Measurements from ENCODE around the gene FSTL5. TPM values are rescaled to one million over a fixed set of nuclear protein-coding genes. Genes with fewer than 3 reads are reported as not detected.

FSTL5 gene
- total and polyA plus RNA-seq, 2 of the 8 experiments (the other 6 are each of a cell fraction or from before 2014, with no cell fraction given) = 0.09 to 0.32 TPM

DNA sequence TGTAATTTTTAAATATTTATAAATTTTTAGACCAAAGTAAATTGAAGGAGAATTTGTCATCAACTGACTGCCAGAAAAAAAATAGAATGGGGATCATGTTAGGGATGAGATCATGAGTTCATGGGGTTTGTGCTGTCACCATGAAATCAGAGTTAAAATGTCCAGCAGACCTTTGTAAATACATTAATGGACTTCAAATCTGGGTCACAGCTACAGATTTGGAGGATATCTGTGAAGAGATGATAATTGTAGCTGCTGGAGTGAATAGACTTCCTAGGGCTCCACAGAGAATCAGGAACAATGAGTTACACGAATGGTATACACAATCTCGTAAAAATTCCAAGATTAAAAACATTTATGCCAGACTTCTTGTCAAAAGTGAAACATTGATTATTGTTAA lies 6.6 kb downstream of the FSTL5 start:
- WGBS, 2 experiments (ENCODE audit: extremely low coverage in 1 of 2, insufficient coverage in 1 of 2, insufficient read length in 1 of 2, insufficient replicate concordance in 2 of 2, low coverage in 1 of 2, low lambda C conversion rate in 2 of 2, missing lambda C conversion rate in 1 of 2) = 95% methylated on average over 2 of the region's 2 CpGs; no CpG with 5 or more reads in 1 of the 2 experiments
- Histone ChIP-seq H3K4me1 (replicated peaks in 1 of 4; ENCODE audit: control insufficient read depth in 3 of 4, insufficient read depth in 4 of 4, low read length in 3 of 4) (no peaks in the 10 kb centered on the region), H2BK20ac (ENCODE audit: low read length) (no peak overlapping the region), H3K27me3 (replicated peaks in 1 of 4; ENCODE audit: control insufficient read depth in 3 of 4, extremely low read depth in 1 of 4, insufficient read depth in 3 of 4, low read length in 3 of 4) (no peaks in the 10 kb centered on the region), H3K14ac (ENCODE audit: insufficient read length) (no peak overlapping the region), H2BK5ac (ENCODE audit: low read depth, low read length) (no peak overlapping the region), H4K91ac (replicated peaks; ENCODE audit: insufficient read length, low read length) (no peak overlapping the region), H4K8ac (ENCODE audit: extremely low read depth, insufficient read depth, low read length) (no peak overlapping the region), H4K5ac (ENCODE audit: insufficient read length, low read depth, low read length) (no peak overlapping the region), H3K9me3 (ENCODE audit: insufficient read depth in 2 of 2, low read depth in 1 of 2, low read length in 1 of 2) (no peaks in the 10 kb centered on the region), H2AK5ac (ENCODE audit: low read depth, low read length) (no peak overlapping the region), H3K23me2 (ENCODE audit: low read depth, low read length) (no peaks in the 10 kb centered on the region), H4K20me1 (replicated peaks in 1 of 2; ENCODE audit: control insufficient read depth in 1 of 2, insufficient read depth in 2 of 2, low read length in 2 of 2) (no peaks in the 10 kb centered on the region), H2BK120ac (replicated peaks; ENCODE audit: low read depth, low read length) (no peak overlapping the region), H3K27ac (ENCODE audit: low read depth, low read length) (no peak overlapping the region), H2AFZ (ENCODE audit: low read length) (no peak overlapping the region), H3K9ac (replicated peaks in 1 of 4; ENCODE audit: extremely low read depth in 1 of 4, low read depth in 3 of 4, low read length in 3 of 4) (no peak overlapping the region), H3K56ac (replicated peaks; ENCODE audit: insufficient read length, low read depth, low read length) (no peak overlapping the region), H3K4me3 (ENCODE audit: extremely low read depth in 1 of 4, insufficient read depth in 2 of 4, low read depth in 3 of 4, low read length in 4 of 4) (no peak overlapping the region), H3K79me1 (ENCODE audit: low read depth, low read length) (no peaks in the 10 kb centered on the region), H3K79me2 (ENCODE audit: control insufficient read depth in 1 of 2, insufficient read depth in 2 of 2, low read length in 2 of 2) (no peaks in the 10 kb centered on the region), H3K4me2 (ENCODE audit: insufficient read depth in 1 of 2, low read depth in 2 of 2, low read length in 2 of 2) (no peak overlapping the region), H3K23ac (ENCODE audit: insufficient read length) (no peak overlapping the region), H3K36me3 (ENCODE audit: control insufficient read depth in 2 of 4, insufficient read depth in 4 of 4, low read length in 3 of 4) (no peaks in the 10 kb centered on the region), H3K18ac (ENCODE audit: extremely low read depth, low read length) (no peak overlapping the region), H2BK12ac (ENCODE audit: low read depth, low read length) (no peak overlapping the region), H3K4ac (replicated peaks; ENCODE audit: insufficient read length, low read depth, low read length) (no peak overlapping the region), H2BK15ac (ENCODE audit: low read length) (no peak overlapping the region)
- FAIRE-seq = no peak
- ChIA-PET CTCF (ENCODE audit: partially characterized antibody) (interaction anchor here (1.0 to 1.9 kb wide), 2 partner anchors 12 to 53 kb away, joined by 3 to 6 read pairs; no protein-coding TSS in a partner anchor), POLR2A (ENCODE audit: partially characterized antibody) (no interaction called here)
- DNase-seq (ENCODE audit: low read depth in 1 of 2, low spot score in 2 of 2) = no peak
- TF ChIP-seq TAF1 (IDR thresholded peaks at IDR 0.05; ENCODE audit: low read depth, low read length) = no peak
- TF ChIP-seq JUN (IDR thresholded peaks at IDR 0.05; ENCODE audit: low read depth, low read length) = no peak
- no peak for TF ChIP-seq PHF8 (conservative IDR thresholded peaks at IDR 0.05; ENCODE audit: low read depth, low read length)
- TF ChIP-seq CBX5 (IDR thresholded peaks at IDR 0.05; ENCODE audit: low read depth, low read length) = no peak
- no peak for TF ChIP-seq HDAC6 (IDR thresholded peaks at IDR 0.05; ENCODE audit: low read depth, low read length)
- no peak for TF ChIP-seq CBX8 (IDR thresholded peaks at IDR 0.05; ENCODE audit: borderline replicate concordance, low read depth, low read length)
- TF ChIP-seq RAD21 (IDR thresholded peaks at IDR 0.05 in 1 of 2, conservative IDR thresholded peaks at IDR 0.05 in 1 of 2; ENCODE audit: low read depth in 2 of 2, low read length in 2 of 2) = no peak
- no peak for TF ChIP-seq BACH1 (IDR thresholded peaks at IDR 0.05; ENCODE audit: low read length)
- TF ChIP-seq SIX5 (IDR thresholded peaks at IDR 0.05; ENCODE audit: low read depth, low read length) = no peak
- TF ChIP-seq GABPA (IDR thresholded peaks at IDR 0.05; ENCODE audit: borderline replicate concordance, insufficient read depth, low read length) = no peak
- TF ChIP-seq USF2 (IDR thresholded peaks at IDR 0.05; ENCODE audit: low read length) = no peak
- no peak for TF ChIP-seq MAX (IDR thresholded peaks at IDR 0.05)
- no peak for TF ChIP-seq BRCA1 (IDR thresholded peaks at IDR 0.05; ENCODE audit: low read depth, low read length)
- no peak for TF ChIP-seq MAFK (IDR thresholded peaks at IDR 0.05; ENCODE audit: low read depth, low read length)

Measured in H1 (cell line).